Immature natural killer cell (primary cell): ENCODE results near the gene KRT7. TPM values are rescaled to one million over a fixed set of nuclear protein-coding genes. Genes with fewer than 3 reads are reported as not detected.

ENCODE experiments used
- DNase-seq, 3 donors: peaks; one replicate each; pipeline ENCODE4 v3.0.0; 2022; ENCODE audit warnings: mixed read lengths in 1 of 3
- H3K27ac Mint-ChIP-seq, 6 donors: one replicate each; pipeline ENCODE4 v1.8.0; 2020; ENCODE audit warnings: mixed read lengths in 6 of 6, mild to moderate bottlenecking in 5 of 6, inconsistent platforms in 4 of 6, moderate library complexity in 3 of 6
- H3K27me3 Mint-ChIP-seq, 3 donors: one replicate each; pipeline ENCODE4 v1.8.0; 2020 to 2021; ENCODE audit warnings: low read depth in 3 of 3, mild to moderate bottlenecking in 3 of 3, mixed read lengths in 3 of 3, moderate library complexity in 3 of 3, inconsistent platforms in 1 of 3
- H3K36me3 Mint-ChIP-seq, 3 donors: one replicate each; pipeline ENCODE4 v1.8.0; 2020; ENCODE audit warnings: mixed read lengths in 3 of 3, inconsistent platforms in 2 of 3, mild to moderate bottlenecking in 2 of 3
- H3K4me1 Mint-ChIP-seq, 2 donors: one replicate each; pipeline ENCODE4 v1.8.0; 2020; ENCODE audit warnings: inconsistent platforms in 2 of 2, mild to moderate bottlenecking in 2 of 2, mixed read lengths in 2 of 2, moderate library complexity in 1 of 2
- H3K4me3 Mint-ChIP-seq, 5 donors: one replicate each; pipeline ENCODE4 v1.8.0; 2020; ENCODE audit warnings: mild to moderate bottlenecking in 5 of 5, mixed read lengths in 5 of 5, inconsistent platforms in 3 of 5, moderate library complexity in 3 of 5
- H3K9me3 Mint-ChIP-seq, 6 donors: one replicate each; pipeline ENCODE4 v1.8.0; 2020; ENCODE audit warnings: mild to moderate bottlenecking in 6 of 6, mixed read lengths in 6 of 6, inconsistent platforms in 4 of 6, moderate library complexity in 3 of 6
- polyA plus RNA-seq, 3 donors: library from polyadenylated mRNA; unstranded; fragments of 300-500 nt; fragmentation: Illumina TruSeq; gene quantifications; one replicate each; pipeline ENCODE4 v1.2.3, GENCODE V29; 2021

The KRT7 gene
- polyA plus RNA-seq = not detected

GRCh38 chr12:52232674-52233461, at the start of gene KRT7:
KRT7 (plus strand) TSS chr12:52233243; CDS start chr12:52233297, 54 bp downstream.
- H3K4me1 Mint-ChIP-seq = no peaks in the 10 kb centered on the region
- no peak within 1 kb of the TSS for H3K4me3 Mint-ChIP-seq
- H3K36me3 Mint-ChIP-seq = no peaks in the 10 kb centered on the region
- H3K27ac Mint-ChIP-seq = no peak within 1 kb of the TSS
- DNase-seq = no peak
- no peaks in the 10 kb centered on the region for H3K9me3 Mint-ChIP-seq
- peaks cover 4 to 22% (median 17%) of the 10 kb centered on the region in 3 donors for H3K27me3 Mint-ChIP-seq

DNA sequence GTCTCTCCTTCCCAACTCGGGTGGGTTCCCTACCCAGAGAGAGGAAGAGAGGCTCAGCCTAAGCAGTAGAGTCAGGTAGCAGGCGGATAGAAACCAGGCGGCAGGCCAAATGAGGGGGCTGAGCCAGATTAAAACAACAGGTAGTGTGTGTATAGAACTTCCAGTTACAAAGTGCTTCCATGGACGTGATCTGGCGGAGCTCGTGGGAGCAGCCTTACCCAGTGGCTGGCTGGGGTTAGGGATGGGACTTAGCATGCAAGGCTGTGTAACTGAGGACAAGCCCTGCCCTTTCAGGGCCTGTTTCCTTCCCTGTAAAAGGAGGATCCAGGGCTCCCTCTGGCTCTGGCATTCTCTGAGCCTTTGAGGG, 49.5 kb upstream of the KRT7 start:
- no peak for DNase-seq

GRCh38 chr12:52183971-52184370, 49.1 kb upstream of the KRT7 start:
- H3K9me3 Mint-ChIP-seq = no peaks in the 10 kb centered on the region
- H3K4me1 Mint-ChIP-seq = no peaks in the 10 kb centered on the region
- H3K4me3 Mint-ChIP-seq = no peak overlapping the region
- H3K27ac Mint-ChIP-seq = no peak overlapping the region
- DNase-seq = no peak
- H3K36me3 Mint-ChIP-seq = no peaks in the 10 kb centered on the region
- H3K27me3 Mint-ChIP-seq = peaks cover 0 to 3% (median 1%) of the 10 kb centered on the region in 3 donors

More for the DNA sequence above, 49.5 kb upstream of the KRT7 start:
- Mint-ChIP-seq H3K27ac (no peak overlapping the region), H3K36me3 (no peaks in the 10 kb centered on the region), H3K4me3 (no peak overlapping the region), H3K9me3 (no peaks in the 10 kb centered on the region), H3K27me3 (peaks cover 0 to 3% (median 0%) of the 10 kb centered on the region in 3 donors), H3K4me1 (no peaks in the 10 kb centered on the region)

DNA sequence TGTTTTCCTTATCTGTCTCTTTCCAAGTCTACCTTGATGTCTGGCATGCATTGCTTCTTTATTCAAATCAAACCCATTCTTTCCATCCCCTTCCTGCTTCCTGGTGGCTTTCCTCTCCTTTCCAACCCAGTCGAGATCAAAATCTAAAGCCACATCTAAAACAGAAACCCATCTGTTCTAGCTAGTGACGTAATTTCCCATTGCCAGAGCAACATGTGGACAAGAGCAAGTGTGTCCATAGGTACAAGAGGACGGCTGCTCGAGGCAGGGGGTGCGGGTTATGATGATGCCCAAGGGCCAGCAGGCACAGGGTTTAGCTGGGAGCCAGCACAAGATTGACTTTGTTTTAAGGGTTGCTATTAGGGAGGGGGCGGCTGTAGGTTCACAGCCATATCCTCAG, 48.2 kb upstream of the KRT7 start:
- no peak for DNase-seq
- Mint-ChIP-seq H3K36me3 (no peaks in the 10 kb centered on the region), H3K27me3 (peaks cover 0 to 3% (median 1%) of the 10 kb centered on the region in 3 donors), H3K4me1 (no peaks in the 10 kb centered on the region), H3K9me3 (no peaks in the 10 kb centered on the region), H3K4me3 (no peak overlapping the region), H3K27ac (no peak overlapping the region)

DNA sequence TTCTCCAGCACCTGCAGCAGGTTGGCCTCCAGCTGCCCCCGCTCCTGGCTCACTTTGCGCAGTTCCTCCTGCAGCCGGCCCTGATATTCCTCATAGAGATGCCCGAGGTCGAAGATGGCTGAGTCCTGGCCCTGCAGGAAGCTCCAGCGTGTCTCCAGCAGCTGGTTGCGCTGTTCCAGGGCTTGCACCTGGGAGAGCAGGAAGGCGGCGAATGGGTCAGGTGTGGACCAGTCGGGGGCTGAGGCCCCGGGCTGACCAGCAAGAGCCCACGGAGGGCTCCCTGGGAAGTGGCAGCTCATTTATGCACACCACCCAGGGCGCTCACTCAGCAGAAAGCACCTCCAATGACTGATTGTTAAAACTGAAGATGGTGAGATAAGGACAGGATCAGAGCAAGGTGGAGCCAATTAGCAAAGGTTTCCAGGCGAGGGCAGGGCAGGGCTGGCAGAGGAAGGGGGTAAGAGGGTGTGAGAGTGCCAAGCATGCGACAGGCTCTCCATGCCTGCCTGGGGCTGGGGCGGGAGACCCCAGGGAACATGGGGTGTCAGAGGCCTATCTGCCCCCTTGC, 47.6 kb upstream of the KRT7 start:
- no peaks in the 10 kb centered on the region for H3K36me3 Mint-ChIP-seq
- H3K4me3 Mint-ChIP-seq = no peak overlapping the region
- DNase-seq = no peak
- peaks cover under 1 to 3% (median 1%) of the 10 kb centered on the region in 3 donors for H3K27me3 Mint-ChIP-seq
- no peaks in the 10 kb centered on the region for H3K9me3 Mint-ChIP-seq
- no peak overlapping the region for H3K27ac Mint-ChIP-seq
- no peaks in the 10 kb centered on the region for H3K4me1 Mint-ChIP-seq

DNA sequence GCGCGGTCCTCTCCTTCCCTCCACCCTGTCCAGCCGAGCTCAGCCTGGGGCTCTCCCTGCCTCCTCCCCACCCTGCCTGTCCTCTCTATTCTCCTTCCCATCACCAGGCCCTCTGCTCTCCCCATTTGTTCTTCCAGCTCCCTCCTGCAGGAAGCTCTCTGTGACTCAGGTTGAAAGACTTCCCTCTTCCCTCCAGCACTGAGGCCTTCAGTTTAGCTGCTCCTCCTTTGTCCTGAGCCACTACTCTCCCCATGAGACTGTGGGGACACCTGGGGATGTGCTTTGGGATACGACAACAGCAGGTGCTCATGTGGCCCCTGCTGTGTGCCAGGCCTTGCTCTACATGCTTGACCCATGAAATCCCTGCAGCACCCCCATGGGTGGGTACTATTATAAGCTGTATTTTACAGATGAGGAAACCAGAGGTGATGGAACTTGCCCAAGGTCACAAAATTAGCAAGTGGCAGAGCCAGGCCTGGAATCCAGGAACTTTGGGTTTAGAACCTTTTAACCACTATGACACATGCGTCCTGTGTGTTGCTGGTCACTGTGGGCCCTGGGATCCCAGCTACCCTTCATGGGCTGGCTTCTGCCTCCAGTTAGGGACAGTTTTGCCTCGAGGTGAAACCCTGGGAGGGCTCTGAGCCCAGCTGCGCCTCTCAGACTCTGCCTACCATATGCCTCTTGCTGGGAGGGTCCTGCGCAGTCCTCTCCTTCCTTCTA, 46.8 kb upstream of the KRT7 start:
- no peak for DNase-seq
- no peaks in the 10 kb centered on the region for H3K36me3 Mint-ChIP-seq
- no peak overlapping the region for H3K4me3 Mint-ChIP-seq
- H3K27me3 Mint-ChIP-seq = peaks cover 1 to 3% (median 3%) of the 10 kb centered on the region in 3 donors
- H3K4me1 Mint-ChIP-seq = no peaks in the 10 kb centered on the region
- H3K9me3 Mint-ChIP-seq = no peaks in the 10 kb centered on the region
- H3K27ac Mint-ChIP-seq = no peak overlapping the region

DNA sequence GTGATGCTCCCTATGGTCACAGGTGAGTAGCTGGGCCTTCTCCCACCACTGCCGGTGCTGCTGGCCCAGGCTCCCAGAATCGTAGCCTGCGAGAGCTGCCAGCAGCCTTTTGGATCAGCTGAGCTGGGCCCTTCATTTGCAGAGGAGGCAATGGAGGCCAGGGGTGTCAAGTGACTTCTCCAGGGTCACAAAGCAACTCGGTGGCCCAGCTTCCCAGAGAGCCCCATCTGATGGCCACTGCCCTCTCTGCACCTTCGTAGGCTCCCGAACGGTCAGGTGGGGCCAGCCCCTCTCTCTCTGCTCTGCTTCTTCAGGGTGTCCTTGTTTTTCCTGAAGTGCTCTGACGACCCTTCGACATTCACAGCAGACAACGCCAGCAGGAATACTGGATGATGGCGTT, 45.8 kb upstream of the KRT7 start:
- H3K27me3 Mint-ChIP-seq = peaks cover 1 to 3% (median 3%) of the 10 kb centered on the region in 3 donors
- no peaks in the 10 kb centered on the region for H3K36me3 Mint-ChIP-seq
- H3K4me1 Mint-ChIP-seq = no peaks in the 10 kb centered on the region
- no peak overlapping the region for H3K27ac Mint-ChIP-seq
- no peak overlapping the region for H3K4me3 Mint-ChIP-seq
- no peaks in the 10 kb centered on the region for H3K9me3 Mint-ChIP-seq
- no peak for DNase-seq

DNA sequence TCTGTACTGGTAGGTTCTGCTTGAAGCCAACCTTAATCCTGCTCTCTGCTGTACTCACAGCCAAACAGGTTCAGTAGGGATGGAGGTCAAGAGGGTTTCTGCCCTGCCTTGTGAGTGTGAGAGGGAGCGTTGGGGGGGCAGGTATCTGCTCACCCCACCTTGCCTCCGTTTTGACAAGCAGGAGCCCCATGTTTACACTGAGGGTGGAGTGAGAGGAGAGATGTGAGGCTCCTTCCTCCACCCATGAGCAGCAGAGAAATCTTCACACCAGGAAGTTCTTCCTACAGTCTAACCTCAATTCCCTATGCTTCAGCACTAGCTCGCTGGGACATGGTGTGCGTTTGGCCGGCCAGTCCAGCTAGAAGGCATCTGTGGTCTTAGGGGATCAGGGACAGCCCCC, 45.4 kb upstream of the KRT7 start:
- H3K36me3 Mint-ChIP-seq = no peaks in the 10 kb centered on the region
- H3K27me3 Mint-ChIP-seq = peaks cover 1 to 6% (median 3%) of the 10 kb centered on the region in 3 donors
- no peaks in the 10 kb centered on the region for H3K9me3 Mint-ChIP-seq
- H3K4me3 Mint-ChIP-seq = no peak overlapping the region
- H3K27ac Mint-ChIP-seq = no peak overlapping the region
- DNase-seq = no peak
- no peaks in the 10 kb centered on the region for H3K4me1 Mint-ChIP-seq

- Mint-ChIP-seq H3K27ac (no peak overlapping the region), H3K27me3 (peaks cover 1 to 10% (median 3%) of the 10 kb centered on the region in 3 donors), H3K4me3 (no peak overlapping the region), H3K9me3 (no peaks in the 10 kb centered on the region), H3K36me3 (no peaks in the 10 kb centered on the region), H3K4me1 (no peaks in the 10 kb centered on the region)
- DNase-seq = no peak
These were observed 44.4 kb upstream of the KRT7 start for GRCh38 chr12:52188658-52189057.

DNA sequence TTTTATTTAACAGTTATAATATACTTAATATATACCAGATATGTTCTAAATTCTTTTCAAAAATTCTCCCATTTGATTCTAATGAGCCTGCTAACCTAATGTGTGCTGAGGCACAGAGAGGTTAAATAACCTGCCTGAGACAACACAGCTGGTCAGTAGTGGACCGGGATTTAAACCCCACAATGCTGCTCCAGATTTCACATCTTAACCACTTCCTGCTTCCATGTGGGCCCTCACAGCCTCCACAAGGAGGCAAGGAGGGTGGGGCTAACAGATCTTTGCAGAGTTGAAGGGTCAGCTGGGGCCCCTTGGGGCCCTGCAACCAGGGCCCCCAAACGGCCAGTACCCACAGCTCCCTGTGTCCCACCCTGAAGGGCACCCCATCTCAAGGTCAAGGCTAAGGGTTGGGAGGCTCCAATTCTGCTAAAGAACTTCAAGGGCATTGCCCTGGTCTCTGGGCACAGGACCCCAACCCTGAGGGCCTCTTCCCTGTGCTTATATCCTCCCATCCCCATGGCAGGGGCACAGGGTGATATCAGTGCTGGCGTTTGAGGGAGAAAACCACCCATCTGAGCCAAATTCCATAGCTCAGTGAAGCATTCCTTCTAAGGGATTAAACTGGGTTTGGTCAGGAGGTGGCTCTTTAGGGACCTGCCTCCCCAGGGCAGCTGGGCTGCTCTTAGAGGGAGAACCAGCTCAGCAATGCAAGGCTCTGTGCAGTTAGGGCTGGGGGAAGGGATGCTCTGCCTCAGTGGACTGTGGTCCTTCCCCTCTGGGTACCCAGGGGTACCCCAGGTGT, 43.5 kb upstream of the KRT7 start:
- Mint-ChIP-seq H3K27ac (no peak overlapping the region), H3K36me3 (no peaks in the 10 kb centered on the region), H3K4me1 (no peaks in the 10 kb centered on the region), H3K4me3 (no peak overlapping the region), H3K27me3 (peaks cover 1 to 10% (median 3%) of the 10 kb centered on the region in 3 donors), H3K9me3 (no peaks in the 10 kb centered on the region)
- no peak for DNase-seq

GRCh38 chr12:52190860-52191729, 41.9 kb upstream of the KRT7 start:
- H3K27ac Mint-ChIP-seq = no peak overlapping the region
- DNase-seq = no peak
- H3K9me3 Mint-ChIP-seq = no peaks in the 10 kb centered on the region
- no peaks in the 10 kb centered on the region for H3K36me3 Mint-ChIP-seq
- peaks cover 1 to 10% (median 3%) of the 10 kb centered on the region in 3 donors for H3K27me3 Mint-ChIP-seq
- H3K4me1 Mint-ChIP-seq = no peaks in the 10 kb centered on the region
- H3K4me3 Mint-ChIP-seq = no peak overlapping the region

DNA sequence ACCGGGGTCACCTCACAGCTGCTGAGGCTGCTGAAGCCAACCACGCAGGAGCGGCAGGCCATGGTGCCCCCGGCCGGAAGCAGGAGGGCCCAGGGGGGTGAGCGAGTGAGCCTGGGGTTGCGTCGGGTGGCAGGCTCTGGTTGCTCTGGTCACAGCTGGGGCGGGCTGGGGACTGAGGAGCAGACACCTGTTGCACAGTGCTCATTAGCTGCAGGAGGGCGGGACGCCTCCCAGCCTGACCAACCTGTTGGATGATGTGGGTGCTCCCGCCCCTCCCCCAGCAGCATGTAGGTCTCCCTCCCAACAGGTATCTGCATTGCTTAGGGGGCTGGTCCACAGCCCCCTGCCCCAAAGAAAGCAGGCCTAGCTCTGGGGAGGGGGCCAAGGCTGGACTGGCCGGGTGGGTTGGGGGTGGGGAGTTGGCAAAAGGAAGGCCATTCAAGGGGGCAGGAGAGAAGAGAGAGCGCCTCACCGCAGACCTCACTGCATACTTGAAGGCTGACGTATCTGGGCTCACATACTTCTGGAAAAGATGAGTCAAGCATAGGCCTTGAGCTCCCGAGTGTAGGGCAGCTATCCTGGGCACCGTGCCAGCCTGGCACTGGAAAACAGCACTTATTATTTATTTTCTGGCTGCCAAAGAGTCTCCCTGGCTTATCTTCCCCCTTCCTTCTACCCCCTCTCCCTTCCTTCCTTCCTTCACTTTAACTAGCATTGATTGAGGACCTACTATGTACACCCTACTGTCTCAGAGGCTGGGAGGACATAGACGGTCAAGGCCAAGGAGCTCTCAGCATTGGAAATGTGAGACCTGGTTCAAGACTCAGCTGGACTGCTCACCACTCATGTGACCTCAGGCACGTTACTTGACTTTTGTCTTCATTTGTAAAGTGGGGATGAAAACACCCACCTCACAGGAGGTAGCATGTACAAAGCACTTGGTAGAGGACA, 40.9 kb upstream of the KRT7 start, which contains the start of gene KRT80:
Gene KRT80 (minus strand): TSS at position 174 of the 951 bp plus-strand sequence. CDS start 112 bp downstream, at position 62.
- H3K4me1 Mint-ChIP-seq = no peaks in the 10 kb centered on the region
- H3K9me3 Mint-ChIP-seq = no peaks in the 10 kb centered on the region
- no peak for DNase-seq
- no peaks in the 10 kb centered on the region for H3K36me3 Mint-ChIP-seq
- H3K27ac Mint-ChIP-seq = no peak within 1 kb of the TSS
- peaks cover 1 to 12% (median 2%) of the 10 kb centered on the region in 3 donors for H3K27me3 Mint-ChIP-seq
- no peak within 1 kb of the TSS for H3K4me3 Mint-ChIP-seq
